ENCODE results near the gene SAMD14.

SAMD14 gene

GRCh38 chr17:50132104-50132794, 2.3 kb upstream of the SAMD14 start:
- Histone ChIP-seq H3K27ac (ENCODE audit: insufficient read depth, low read length, poor library complexity, severe bottlenecking) (no peak overlapping the region), H3K4me3 (ENCODE audit: insufficient read depth, low read depth, low read length, poor library complexity, severe bottlenecking) (no peak overlapping the region), H3K9me3 (ENCODE audit: control insufficient read depth, low read length) (no peaks in the 10 kb centered on the region), H3K36me3 (ENCODE audit: control insufficient read depth, insufficient read depth, low read length) (peaks cover 27% of the 10 kb centered on the region), H3K27me3 (replicated peaks; ENCODE audit: control insufficient read depth, insufficient read depth, low read length, poor library complexity, severe bottlenecking) (no peaks in the 10 kb centered on the region), H3K4me1 (ENCODE audit: control insufficient read depth, insufficient read depth, low read length, poor library complexity, severe bottlenecking) (peaks cover 21% of the 10 kb centered on the region)
- DNase-seq, result no peak

- no peak for DNase-seq
- H3K9me3 ChIP-seq (ENCODE audit: control insufficient read depth, low read length), result no peaks in the 10 kb centered on the region
- H3K27me3 ChIP-seq (replicated peaks; ENCODE audit: control insufficient read depth, insufficient read depth, low read length, poor library complexity, severe bottlenecking), result no peaks in the 10 kb centered on the region
- no peak overlapping the region for H3K27ac ChIP-seq (ENCODE audit: insufficient read depth, low read length, poor library complexity, severe bottlenecking)
- H3K4me1 ChIP-seq (ENCODE audit: control insufficient read depth, insufficient read depth, low read length, poor library complexity, severe bottlenecking), result peaks cover 21% of the 10 kb centered on the region
- H3K36me3 ChIP-seq (ENCODE audit: control insufficient read depth, insufficient read depth, low read length), result peaks cover 13% of the 10 kb centered on the region
- H3K4me3 ChIP-seq (ENCODE audit: insufficient read depth, low read depth, low read length, poor library complexity, severe bottlenecking), result peak overlapping the region; percentile 62
Observed at GRCh38 chr17:50130559-50131305, 772 bp upstream of the SAMD14 start.

DNA sequence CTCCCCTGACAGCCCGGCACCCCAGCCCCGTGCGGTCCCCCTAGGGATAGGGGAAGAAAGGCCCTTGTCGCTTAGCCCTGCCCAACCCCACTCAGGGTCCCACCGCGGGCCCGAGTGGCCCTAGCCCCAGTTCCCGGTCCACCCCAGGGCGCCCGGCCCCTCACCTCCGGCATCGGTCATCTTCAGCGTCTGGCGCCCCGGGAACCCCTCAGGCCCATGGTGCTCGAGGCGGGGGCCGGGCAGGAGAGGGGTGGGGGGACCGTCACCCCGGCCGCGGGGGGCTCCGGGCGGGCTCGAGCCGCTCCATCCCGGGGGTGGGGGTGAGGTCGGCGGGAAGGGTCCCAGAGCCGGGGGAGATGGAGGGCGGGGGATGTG, 620 bp downstream of the SAMD14 start:
- H3K27me3 ChIP-seq (replicated peaks; ENCODE audit: control insufficient read depth, insufficient read depth, low read length, poor library complexity, severe bottlenecking), result no peaks in the 10 kb centered on the region
- peaks cover under 1% of the 10 kb centered on the region for H3K36me3 ChIP-seq (ENCODE audit: control insufficient read depth, insufficient read depth, low read length)
- H3K9me3 ChIP-seq (ENCODE audit: control insufficient read depth, low read length), result no peaks in the 10 kb centered on the region
- no peak for DNase-seq
- peak overlapping the region; percentile 49 for H3K4me3 ChIP-seq (ENCODE audit: insufficient read depth, low read depth, low read length, poor library complexity, severe bottlenecking)
- no peak overlapping the region for H3K27ac ChIP-seq (ENCODE audit: insufficient read depth, low read length, poor library complexity, severe bottlenecking)
- H3K4me1 ChIP-seq (ENCODE audit: control insufficient read depth, insufficient read depth, low read length, poor library complexity, severe bottlenecking), result peaks cover 21% of the 10 kb centered on the region

- Histone ChIP-seq H3K27ac (ENCODE audit: insufficient read depth, low read length, poor library complexity, severe bottlenecking) (no peak overlapping the region), H3K9me3 (ENCODE audit: control insufficient read depth, low read length) (no peaks in the 10 kb centered on the region), H3K36me3 (ENCODE audit: control insufficient read depth, insufficient read depth, low read length) (no peaks in the 10 kb centered on the region), H3K27me3 (replicated peaks; ENCODE audit: control insufficient read depth, insufficient read depth, low read length, poor library complexity, severe bottlenecking) (no peaks in the 10 kb centered on the region), H3K4me1 (ENCODE audit: control insufficient read depth, insufficient read depth, low read length, poor library complexity, severe bottlenecking) (peaks cover 21% of the 10 kb centered on the region), H3K4me3 (ENCODE audit: insufficient read depth, low read depth, low read length, poor library complexity, severe bottlenecking) (peak overlapping the region; percentile 49)
- DNase-seq, result no peak
Observed at GRCh38 chr17:50128441-50129352, 1.3 kb downstream of the SAMD14 start.

DNA sequence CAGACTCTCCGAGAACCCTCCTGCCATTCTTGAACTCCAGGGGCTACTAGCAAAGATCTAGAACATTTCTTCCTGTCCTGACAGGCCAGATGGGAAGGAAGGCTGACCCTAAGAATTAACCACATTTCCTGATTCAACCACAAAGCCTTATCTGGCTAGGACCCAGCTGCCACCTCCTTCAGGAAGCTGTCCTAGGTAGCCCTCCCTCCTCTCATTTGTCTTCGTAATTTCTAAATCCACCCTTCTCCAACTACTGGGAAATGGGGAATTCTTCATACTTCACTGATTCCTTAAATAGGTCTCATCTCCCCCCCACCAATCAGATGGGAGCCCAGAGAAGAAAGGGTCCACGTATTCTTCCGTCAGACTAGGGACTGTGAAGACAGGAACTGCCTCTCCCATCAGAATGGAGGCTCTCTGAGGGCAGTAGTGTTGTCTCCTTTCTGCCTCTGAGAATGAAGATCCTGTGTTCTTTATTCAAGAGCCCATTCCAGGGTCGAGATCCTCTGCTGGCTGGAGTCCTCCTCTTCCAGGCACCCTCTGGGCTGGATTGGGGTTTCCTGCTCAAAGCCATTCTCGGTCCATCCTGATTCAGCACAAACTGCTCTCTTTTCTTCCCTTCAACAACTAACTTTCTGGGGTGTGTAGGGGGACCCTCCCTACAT, 2.1 kb downstream of the SAMD14 start:
- H3K36me3 ChIP-seq (ENCODE audit: control insufficient read depth, insufficient read depth, low read length), result no peaks in the 10 kb centered on the region
- no peak overlapping the region for H3K27ac ChIP-seq (ENCODE audit: insufficient read depth, low read length, poor library complexity, severe bottlenecking)
- DNase-seq, result no peak
- no peaks in the 10 kb centered on the region for H3K27me3 ChIP-seq (replicated peaks; ENCODE audit: control insufficient read depth, insufficient read depth, low read length, poor library complexity, severe bottlenecking)
- H3K4me3 ChIP-seq (ENCODE audit: insufficient read depth, low read depth, low read length, poor library complexity, severe bottlenecking), result no peak overlapping the region
- no peaks in the 10 kb centered on the region for H3K9me3 ChIP-seq (ENCODE audit: control insufficient read depth, low read length)
- peaks cover 21% of the 10 kb centered on the region for H3K4me1 ChIP-seq (ENCODE audit: control insufficient read depth, insufficient read depth, low read length, poor library complexity, severe bottlenecking)

GRCh38 chr17:50125420-50125997, 4.5 kb downstream of the SAMD14 start:
- Histone ChIP-seq H3K27me3 (replicated peaks; ENCODE audit: control insufficient read depth, insufficient read depth, low read length, poor library complexity, severe bottlenecking) (no peaks in the 10 kb centered on the region), H3K4me3 (ENCODE audit: insufficient read depth, low read depth, low read length, poor library complexity, severe bottlenecking) (no peak overlapping the region), H3K4me1 (ENCODE audit: control insufficient read depth, insufficient read depth, low read length, poor library complexity, severe bottlenecking) (peaks cover 11% of the 10 kb centered on the region), H3K27ac (ENCODE audit: insufficient read depth, low read length, poor library complexity, severe bottlenecking) (no peak overlapping the region), H3K36me3 (ENCODE audit: control insufficient read depth, insufficient read depth, low read length) (no peaks in the 10 kb centered on the region), H3K9me3 (ENCODE audit: control insufficient read depth, low read length) (no peaks in the 10 kb centered on the region)
- DNase-seq, result no peak

DNA sequence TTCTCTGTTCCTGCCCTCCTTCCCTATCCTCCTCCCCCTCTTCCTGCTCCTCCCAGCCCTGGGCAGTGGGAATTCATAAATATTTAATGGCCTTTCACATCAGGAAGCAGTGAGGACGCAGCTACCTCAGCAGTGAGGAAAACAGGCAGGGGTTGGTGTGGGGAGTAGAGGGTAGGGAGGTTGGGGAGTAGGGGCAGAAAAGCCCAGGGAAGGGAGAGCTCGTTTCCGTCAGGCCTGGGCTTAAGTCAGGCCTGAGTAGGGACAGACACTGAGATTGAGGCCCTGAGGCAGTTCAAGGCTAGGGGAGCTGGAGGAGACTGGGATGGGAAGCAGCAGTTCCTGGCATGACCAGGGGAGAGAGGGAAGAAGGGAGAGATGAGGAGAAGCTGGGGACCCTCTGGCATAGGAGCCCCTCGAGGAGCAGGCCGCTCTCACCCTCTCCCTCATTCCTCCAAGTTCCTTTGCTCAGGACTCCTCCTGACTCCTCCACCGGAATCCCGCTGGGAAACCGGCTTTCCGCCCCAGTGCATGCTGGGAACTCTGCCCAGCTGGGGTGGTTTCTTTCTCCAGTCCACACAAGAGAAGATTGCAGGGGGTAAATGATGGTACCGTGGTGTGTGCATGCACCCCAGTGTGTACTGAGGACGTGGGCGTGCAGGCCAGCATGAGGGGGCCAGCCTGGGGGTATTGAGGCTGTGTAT, 6.2 kb downstream of the SAMD14 start:
- Histone ChIP-seq H3K27me3 (replicated peaks; ENCODE audit: control insufficient read depth, insufficient read depth, low read length, poor library complexity, severe bottlenecking) (no peaks in the 10 kb centered on the region), H3K4me1 (ENCODE audit: control insufficient read depth, insufficient read depth, low read length, poor library complexity, severe bottlenecking) (no peaks in the 10 kb centered on the region), H3K4me3 (ENCODE audit: insufficient read depth, low read depth, low read length, poor library complexity, severe bottlenecking) (no peak overlapping the region), H3K27ac (ENCODE audit: insufficient read depth, low read length, poor library complexity, severe bottlenecking) (no peak overlapping the region), H3K9me3 (ENCODE audit: control insufficient read depth, low read length) (no peaks in the 10 kb centered on the region), H3K36me3 (ENCODE audit: control insufficient read depth, insufficient read depth, low read length) (no peaks in the 10 kb centered on the region)
- no peak for DNase-seq

- no peaks in the 10 kb centered on the region for H3K9me3 ChIP-seq (ENCODE audit: control insufficient read depth, low read length)
- H3K4me1 ChIP-seq (ENCODE audit: control insufficient read depth, insufficient read depth, low read length, poor library complexity, severe bottlenecking), result no peaks in the 10 kb centered on the region
- H3K27ac ChIP-seq (ENCODE audit: insufficient read depth, low read length, poor library complexity, severe bottlenecking), result no peak overlapping the region
- H3K36me3 ChIP-seq (ENCODE audit: control insufficient read depth, insufficient read depth, low read length), result no peaks in the 10 kb centered on the region
- DNase-seq, result no peak
- no peaks in the 10 kb centered on the region for H3K27me3 ChIP-seq (replicated peaks; ENCODE audit: control insufficient read depth, insufficient read depth, low read length, poor library complexity, severe bottlenecking)
- H3K4me3 ChIP-seq (ENCODE audit: insufficient read depth, low read depth, low read length, poor library complexity, severe bottlenecking), result no peak overlapping the region
Observed at GRCh38 chr17:50122945-50123344, 7.0 kb downstream of the SAMD14 start.

Data from effector memory CD4-positive, alpha-beta T cell (primary cell).